NOMO-1 (cell line): ENCODE measurements around the gene CERS5.
"Not testable (repeated sequence)": the region's sequence is repeated elsewhere in the genome, so short reads cannot be mapped to it uniquely, and the experiment has no call there.

Experiments
- DNase-seq, 2 experiments: peaks; one replicate each; lab custom pipeline; 2025; ENCODE audit not compliant: unreplicated experiment in 2 of 2; lab: John Stamatoyannopoulos, UW

CERS5 gene

DNA sequence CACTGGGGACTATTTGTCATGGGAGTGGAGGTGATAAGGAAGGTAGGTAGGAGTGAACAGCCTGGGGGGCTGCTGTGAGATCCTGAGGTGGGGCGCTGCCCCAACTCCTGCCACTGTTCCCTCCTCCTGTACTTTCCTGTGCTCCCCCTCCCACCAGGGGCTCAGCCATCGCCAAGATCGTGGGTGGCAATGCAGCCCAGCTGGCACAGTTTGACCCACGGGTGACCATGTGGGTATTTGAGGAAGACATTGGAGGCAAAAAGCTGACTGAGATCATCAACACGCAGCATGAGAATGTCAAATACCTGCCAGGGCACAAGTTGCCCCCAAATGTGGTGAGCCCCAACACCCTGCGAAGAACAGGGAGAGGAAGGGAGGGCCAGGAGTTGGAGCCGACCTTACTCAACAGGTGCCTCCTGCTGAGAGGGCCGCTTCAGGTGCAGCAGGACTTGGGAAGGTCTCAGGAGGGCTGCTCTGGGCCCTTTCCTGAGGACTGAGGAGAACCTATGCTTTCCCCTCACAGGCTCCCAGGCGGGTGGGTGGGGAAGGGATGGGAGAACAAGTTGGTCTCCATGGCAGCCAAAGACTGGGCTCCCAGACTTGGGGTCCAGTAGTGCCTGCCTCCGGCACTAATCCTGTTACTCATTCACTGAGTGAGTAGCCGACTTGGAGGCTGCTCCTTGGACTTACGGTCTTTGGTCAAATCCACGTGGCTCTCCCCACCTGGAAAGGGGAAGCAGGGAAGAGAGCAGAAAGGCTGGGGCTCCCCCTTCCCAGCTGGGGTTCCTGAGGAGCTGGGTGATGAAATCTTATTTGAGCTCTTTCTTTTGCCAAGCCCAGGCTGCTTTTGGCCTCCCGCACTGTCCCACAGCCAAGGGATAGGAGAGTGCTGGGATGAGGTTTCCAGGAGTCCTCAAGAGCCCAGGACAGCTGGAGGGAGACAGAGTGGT, 62.5 kb downstream of the CERS5 start:
- DNase-seq = no peak

DNA sequence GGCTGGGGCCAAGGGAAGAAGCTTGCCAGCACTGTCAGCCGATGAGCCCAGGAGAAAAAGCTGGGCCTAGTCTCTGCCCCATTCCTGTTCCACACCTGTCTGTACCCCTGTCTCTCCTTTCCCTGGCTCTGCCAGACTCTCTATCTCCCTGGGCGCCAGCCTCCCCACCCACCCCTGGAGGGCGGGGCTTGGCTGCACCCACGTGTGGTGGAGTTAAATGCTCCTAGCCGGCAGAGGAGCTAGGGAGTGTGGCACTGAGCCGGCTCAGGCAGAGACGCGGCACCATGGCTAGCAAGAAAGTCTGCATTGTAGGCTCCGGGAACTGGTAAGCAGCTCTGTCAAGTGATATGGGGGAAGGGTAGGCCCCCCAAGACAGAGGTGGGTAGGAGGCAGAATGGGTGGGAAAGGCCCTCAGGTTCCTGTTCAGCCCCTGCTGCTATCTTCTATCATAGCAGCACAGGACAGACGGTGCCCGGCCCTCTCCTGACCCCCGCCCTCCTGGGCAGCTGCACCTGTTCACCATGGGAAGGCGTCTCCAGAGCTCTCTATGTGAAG, 63.3 kb downstream of the CERS5 start, which contains the start of gene GPD1:
TSS of gene GPD1 (plus strand) at position 242 of the 555 bp plus-strand sequence. CDS start at position 285, 43 bp downstream.
- no peak for DNase-seq

DNA sequence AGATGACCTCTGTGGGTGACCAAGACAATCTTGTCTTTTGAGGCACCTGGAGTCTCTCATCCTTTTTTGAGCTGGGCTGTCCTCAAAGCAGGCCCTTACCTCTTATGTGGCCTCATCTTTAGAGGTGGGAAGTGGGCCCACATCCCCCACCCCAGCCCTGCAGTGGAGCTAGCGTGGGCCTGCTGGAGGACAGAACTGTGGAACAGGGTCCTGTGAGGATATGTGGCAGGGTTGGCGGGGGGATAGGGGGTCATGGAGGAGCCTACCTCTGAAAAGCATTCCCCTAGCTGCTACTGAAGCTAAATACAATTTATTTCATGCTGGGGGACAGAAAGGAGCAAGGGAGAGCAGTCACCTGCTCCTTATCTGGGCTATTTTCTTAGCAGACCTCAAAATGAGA, 63.8 kb downstream of the CERS5 start:
- DNase-seq = no peak

DNA sequence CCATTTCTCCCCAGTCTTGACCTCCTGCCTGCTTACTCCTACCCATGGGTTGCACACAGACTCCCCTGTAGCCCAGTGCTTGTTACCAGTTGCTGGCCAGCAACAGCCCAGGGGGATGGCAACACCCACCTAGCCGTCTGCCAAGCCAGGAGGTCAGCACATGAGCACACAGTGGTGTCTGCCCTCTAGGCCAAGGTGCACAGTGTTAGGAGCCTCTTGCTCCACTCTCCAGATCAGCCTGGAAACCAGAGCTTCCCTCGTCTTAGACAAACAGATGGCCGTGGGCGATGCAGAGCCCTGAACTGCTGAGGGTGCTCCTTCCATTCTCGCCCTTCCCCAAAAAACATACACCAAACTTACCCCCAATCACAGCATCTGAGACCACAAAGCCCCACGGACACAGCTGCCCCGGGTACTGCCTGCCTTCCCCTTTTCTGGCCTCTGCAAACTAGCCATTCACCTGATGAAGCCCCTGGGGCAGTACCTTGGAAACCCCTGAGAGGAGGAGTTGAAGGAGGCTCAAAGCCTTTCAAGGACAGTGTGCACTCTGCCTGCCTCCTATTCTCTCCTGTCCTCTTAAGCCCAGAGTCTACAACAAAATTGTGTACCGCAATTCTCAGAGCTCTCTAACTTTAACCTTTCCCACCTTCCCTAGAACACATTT, 64.4 kb downstream of the CERS5 start:
- DNase-seq = no peak

DNA sequence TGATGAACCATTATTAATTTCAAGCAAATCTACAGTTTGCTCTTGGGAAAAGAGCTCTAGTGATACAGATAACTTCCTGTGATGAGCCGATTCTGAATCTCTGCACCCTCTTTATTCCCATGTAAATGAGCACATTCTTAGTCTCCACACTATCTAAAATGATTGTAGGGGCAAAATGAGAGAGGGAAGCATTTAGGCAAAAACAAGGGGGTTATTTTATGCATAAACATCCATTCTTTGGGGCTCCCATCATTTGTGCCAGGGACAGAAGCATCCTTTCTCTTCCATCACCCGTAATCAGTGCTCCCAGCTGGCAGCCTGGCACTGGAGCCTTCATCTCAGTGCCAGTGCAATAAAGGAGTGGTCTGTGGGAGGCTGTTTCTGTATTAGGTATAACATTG, 65.0 kb downstream of the CERS5 start:
- no peak for DNase-seq

DNA sequence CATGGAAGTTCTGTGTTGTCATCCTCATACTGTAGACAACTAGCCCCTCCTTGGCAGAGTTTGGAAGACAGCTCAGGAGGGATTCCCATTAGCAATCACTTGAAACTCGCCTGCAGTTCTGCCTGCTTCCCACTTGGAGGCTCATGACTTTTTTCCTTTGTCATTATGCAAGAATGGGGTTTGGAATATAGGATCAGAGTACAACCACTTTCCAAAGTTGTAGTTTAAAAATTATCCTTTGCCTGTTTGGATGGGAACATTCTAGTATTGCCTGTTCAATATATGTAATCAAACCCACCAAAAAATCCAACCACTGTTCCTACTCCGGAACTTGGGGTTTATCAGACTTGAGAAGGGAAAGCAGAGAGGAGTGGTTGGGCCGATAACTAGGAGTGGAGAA, 65.5 kb downstream of the CERS5 start:
- DNase-seq = no peak

DNA sequence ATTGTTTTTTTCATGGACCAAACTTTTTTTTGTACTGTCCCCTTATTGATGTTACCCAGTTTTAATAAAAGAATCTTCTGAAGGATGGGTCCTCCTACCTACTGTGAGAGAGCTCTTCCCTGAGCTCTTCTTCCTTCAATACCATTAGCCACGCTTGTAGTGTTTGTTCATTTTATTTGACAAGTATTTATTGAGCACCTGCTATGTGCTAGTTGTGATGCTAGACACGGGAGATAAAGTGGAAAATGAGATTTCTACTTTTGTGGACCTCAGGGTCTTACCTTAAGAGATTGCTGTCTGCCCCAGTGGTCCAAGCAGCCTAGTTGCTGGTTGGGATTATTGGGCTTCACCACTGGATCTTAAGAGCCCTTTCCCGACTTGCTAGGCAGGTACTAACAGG, 66.6 kb downstream of the CERS5 start:
- DNase-seq = no peak

DNA sequence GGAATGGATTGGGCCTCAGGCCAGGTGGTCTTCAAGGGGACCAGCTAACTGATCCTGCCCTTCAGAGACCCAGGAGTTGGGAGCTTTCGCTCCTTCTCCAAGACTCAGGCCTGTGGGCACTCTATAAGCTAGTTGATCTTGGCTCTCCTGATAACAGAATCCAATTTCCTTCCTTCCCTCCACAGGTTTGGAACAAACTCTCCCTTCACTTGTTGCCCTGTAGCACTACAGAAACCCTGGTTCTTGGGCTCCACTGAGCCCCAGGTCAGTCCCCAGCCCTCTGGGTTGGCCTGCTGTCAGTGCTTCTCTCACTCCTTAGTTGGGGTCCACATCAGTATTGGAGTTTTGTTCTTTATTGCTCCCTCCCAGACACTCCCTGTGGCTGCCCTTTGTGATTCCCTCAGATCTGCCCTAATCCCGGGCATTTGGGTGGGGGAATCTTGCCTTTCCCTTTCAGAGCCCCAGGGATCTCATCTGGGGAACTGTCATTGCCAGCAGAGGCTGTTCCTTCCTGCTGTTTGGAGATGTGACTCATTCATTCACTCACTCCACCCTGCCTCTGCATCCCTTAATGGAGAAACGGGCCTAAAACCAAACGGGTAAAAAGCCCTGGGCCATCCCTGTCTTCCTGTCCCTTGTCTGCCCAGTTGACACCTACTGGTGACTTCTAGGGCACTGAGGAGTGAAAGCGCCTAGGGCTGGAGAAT, 67.7 kb downstream of the CERS5 start:
- DNase-seq = no peak

DNA sequence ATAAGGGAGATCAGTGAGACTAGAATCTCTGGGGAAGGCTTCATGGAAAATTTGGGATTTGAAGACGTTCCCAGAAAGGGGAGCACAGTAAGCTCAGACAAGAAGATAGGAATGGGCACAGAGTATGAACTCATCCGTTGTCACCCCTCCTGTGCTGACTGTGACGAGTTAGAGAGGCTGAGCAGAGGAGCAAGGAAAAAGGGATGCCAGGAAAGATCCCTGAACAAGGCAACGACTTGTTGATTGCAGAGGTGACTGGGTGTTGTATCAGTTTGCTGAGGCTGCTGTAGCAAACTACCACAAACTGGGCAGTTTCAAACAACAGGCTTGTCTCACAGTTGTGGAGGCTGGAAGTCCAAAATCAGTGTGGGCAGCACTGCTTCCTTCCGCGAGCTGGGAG, 69.2 kb downstream of the CERS5 start:
- no peak for DNase-seq

DNA sequence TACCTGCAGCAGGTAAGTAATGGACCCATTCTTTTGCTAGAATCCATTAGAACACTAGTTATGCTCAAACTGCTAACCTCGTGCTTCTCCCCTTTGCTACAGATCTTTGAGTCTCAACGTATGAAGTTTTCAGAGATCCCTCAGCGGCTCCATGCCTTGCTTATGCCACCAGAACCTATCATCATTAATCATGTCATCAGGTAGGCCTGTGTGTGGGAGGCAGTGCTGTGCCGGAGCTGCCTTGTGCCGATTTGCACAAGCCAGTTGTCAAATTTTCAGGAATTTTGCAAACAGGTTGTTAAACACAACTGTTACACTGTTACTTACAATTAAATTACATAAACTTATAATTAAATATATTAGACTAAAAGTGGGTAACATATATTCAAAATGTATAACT, 76.8 kb downstream of the CERS5 start:
- no peak for DNase-seq

DNA sequence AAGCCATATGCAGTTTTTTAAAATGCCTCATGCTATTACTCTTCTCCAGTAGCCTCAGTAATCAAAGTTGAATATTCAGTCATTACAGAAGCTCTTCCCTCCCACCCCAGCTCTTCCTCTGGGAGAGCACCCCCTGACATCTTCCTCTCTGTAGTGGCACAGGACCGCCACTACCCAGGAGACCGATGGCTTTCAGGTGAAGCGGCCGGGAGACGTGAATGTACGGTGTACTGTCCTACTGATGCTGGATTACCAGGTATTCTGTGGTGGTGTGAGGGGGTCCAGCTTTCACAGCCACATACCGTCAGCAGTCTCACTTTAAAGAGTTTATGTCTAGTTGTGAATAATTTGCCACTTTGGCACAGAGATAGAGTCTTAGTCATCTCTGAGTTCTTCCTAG, 77.4 kb downstream of the CERS5 start:
- no peak for DNase-seq

DNA sequence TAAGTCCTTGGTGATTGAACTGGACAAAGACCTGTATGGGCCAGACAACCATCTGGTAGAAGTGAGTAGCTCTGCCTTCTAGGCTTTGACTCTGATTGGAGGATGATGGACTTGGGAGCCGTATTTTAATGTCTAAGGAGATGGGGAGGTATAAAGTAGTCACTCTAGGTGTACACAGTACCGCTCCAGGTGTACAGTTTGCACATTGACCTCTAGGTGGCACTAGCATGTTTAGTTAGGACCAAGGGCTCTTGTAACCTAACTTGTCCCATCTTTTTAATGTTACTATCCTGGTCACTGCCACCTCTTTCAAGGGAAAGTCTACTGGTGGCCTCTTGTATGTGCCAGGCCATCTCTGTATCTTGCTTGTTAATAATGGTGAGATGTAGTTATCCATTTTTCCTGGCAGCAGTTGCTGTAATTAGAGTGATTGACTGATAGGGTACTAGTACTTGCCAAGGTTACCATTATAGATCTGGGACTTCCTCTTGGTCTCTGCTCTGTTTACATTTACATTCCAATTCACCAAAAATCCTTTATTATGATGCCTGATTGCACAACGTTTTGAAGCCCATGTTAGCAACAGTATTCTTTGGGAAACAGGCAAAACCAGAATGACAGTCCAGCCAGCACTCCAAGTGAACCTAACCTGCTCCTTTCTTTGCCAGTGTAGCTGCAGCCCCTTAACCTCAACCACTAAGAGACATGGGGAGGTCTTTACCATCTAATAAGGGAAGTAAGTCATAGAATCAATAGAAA, 78.4 kb downstream of the CERS5 start:
- peak in 1 of 2 experiments; percentile 48 for DNase-seq

DNA sequence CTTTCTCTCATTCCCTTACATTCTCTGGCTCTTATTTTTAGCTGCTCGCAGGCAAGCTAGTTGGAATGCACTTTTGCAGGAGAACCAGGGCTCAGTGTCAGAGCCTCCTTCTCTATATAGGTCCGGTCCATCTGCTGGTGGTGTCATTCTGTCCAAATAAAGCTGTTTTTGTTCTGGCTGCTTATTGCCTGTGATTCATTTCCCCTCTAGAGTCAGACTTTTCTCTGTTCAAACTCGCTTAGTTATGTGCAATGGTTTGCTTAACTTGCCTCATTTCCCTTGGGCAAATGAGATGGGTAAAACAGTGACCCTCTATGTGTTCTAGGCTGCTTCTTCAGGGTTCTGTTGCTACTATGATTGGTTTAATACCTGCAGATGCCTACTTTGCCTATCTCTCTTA, 79.2 kb downstream of the CERS5 start:
- no peak for DNase-seq

DNA sequence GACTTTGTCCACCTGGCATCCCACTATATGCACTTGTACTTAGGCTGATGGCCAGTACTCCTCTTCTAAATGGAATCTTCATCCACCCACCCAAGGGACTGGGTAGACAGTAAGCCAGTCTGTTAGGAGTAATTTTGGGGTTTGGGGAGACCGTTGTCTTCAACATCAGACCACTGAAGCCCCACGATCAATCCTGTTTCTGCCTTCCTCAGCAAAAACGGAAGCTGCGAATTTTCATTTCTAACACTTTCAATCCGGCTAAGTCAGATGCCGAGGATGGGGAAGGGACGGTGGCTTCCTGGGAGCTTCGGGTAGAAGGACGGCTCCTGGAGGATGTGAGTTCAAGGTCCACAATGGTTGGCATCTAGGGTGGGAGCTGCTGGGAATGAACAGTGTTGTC, 80.0 kb downstream of the CERS5 start:
- DNase-seq = no peak

DNA sequence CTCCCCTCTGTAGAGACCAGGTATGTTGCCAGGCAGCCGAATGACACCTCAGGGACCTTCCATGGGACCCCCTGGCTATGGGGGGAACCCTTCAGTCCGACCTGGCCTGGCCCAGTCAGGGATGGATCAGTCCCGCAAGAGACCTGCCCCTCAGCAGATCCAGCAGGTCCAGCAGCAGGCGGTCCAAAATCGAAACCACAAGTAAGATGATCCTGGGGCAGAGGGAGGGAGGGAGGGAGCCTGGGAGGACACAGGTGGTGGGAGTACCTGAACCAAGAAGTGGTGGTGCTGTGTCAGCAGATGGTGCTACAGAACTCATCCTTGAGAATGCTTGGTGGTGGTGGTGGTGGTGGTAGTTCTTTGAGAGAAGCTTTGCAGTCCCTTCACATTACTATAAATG, 81.0 kb downstream of the CERS5 start:
- no peak for DNase-seq

DNA sequence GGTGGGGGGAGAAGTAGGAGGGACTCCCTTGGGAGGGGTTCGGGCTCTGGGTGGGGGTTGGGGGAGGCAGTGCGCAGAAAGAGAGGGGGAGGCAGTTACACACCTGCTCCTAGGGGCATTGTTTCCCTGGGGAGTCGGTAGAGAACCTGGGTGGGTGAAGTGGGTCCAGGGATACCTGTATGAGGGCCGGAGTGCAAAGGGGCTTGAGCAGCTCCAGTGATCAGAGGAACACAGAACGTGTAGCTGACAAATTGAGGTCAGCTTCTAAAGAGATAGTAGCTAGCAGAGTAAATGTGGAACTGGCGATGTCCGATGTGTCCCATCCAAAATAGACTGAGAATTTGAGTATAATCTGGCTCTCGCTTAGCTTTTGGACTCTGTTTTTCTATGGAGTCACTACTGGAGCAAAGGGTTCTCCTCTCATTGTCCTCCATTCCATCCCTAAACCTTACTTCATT, 81.5 kb downstream of the CERS5 start:
- no peak for DNase-seq

DNA sequence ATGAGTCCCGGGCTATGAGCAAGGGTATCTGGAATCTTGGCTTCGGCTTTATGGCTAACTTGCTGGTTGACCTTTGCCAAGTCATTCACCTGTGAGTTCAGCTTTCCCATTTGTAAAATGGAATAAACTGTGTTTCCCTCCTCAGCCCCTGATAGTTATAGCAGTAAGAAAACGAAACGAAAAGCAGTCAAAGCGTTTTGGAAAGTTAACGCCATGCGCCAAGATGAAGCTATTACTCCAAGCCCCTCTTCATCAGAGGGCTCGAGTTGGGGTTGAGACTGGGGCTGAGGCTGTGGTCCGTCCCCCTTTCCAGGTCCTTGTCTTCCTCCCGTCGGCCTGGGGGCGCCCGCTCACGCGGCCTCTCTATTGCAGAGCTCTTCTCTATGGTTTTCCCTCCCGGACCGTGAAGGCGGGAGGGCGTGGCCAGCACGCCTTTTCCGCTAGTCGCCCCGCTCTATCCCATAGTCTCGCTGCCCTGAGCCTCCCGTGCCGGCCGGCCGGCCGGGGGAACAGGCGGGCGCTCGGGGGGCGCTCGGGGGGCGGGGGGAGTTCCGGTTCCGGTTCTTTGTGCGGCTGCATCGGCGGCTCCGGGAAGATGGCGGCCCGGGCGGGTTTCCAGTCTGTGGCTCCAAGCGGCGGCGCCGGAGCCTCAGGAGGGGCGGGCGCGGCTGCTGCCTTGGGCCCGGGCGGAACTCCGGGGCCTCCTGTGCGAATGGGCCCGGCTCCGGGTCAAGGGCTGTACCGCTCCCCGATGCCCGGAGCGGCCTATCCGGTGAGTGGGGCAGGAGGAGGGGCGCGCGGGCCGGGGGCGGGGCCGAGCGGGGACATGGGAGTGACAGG, 82.2 kb downstream of the CERS5 start, which contains the start of gene SMARCD1:
TSS of gene SMARCD1 (plus strand) at position 568 of the 840 bp plus-strand sequence. CDS start at position 596, 28 bp downstream.
- peak; percentile 88 for DNase-seq

DNA sequence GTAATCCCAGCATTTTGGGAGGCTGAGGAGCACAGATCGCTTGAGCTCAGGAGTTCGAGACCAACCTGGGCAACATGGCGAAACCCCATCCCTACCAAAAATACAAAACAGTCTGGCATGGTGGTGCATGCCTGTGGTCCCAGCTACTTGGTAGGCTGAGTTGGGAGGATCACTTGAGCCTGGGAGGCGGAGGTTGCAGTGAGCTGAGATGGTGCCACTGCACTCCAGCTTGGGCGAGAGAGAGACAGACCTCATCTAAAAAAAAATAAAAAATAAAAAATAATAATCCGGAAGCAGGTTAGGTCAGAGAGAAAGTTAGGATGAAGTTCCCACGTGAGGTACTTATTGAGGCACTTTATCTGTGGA, 82.8 kb downstream of the CERS5 start:
- DNase-seq = not testable (repeated sequence)

DNA sequence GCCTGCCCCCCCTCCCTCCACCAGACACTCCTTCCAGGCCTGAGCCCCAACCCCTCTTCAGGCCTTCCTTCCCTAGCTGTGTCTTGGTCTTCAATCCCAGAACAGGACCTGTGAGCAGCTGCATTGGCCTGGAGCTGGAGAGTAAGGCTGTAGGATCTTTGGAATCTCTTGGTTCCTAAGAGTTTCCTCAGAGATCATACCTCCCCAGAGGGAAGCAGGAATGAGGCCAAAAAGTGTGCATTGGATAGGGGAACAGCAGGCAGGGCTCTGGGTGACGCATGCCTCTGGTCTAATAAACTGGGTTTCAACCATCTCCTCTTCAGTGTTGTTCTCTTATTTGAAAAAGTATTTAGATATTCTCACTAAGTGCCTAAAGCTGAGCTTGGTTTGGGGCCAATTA, 83.9 kb downstream of the CERS5 start:
- DNase-seq = no peak
